C4-2B (cell line): ENCODE data around the gene CCDC39.

ENCODE experiments used
- H3K27ac ChIP-seq: fragments of 450-650 bp; 2 replicates; pipeline ENCODE4 v1.5.1; 2017
- CTCF ChIP-seq: fragments of 450-650 bp; conservative IDR thresholded peaks from 2 replicates; pipeline ENCODE4 v1.5.1; 2017; ENCODE audit warnings: mild to moderate bottlenecking
- ZFX ChIP-seq: fragments of 450-650 bp; IDR thresholded peaks from 2 replicates; pipeline ENCODE4 v1.6.1; 2017

The CCDC39 gene

GRCh38 chr3:180679178-180680096 lies at the start of gene CCDC39:
TSS of gene CCDC39 (minus strand) at chr3:180679489. CDS start at chr3:180679380, 109 bp downstream.
- peak within 1 kb of the TSS; percentile 25; the same call in 1 of the 2 replicates for H3K27ac ChIP-seq
- TF ChIP-seq CTCF (no peak), ZFX (peak; percentile 47; the same call in 1 of the 2 replicates)

- no peak for TF ChIP-seq ZFX
- no peak for TF ChIP-seq CTCF
- H3K27ac ChIP-seq, result no peak overlapping the region
Observed at GRCh38 chr3:180720012-180720411, 40.7 kb upstream of the CCDC39 start.

GRCh38 chr3:180707896-180708295 lies 28.6 kb upstream of the CCDC39 start:
- H3K27ac ChIP-seq, result no peak overlapping the region
- no peak for TF ChIP-seq ZFX
- no peak for TF ChIP-seq CTCF

GRCh38 chr3:180705619-180706018 lies 26.3 kb upstream of the CCDC39 start:
- TF ChIP-seq CTCF (no peak), ZFX (no peak)
- H3K27ac ChIP-seq, result no peak overlapping the region

- TF ChIP-seq ZFX (no peak), CTCF (no peak)
- no peak overlapping the region for H3K27ac ChIP-seq
Observed at GRCh38 chr3:180704532-180704931, 25.2 kb upstream of the CCDC39 start.

- no peak overlapping the region for H3K27ac ChIP-seq
- TF ChIP-seq ZFX (no peak), CTCF (no peak)
Observed at GRCh38 chr3:180700941-180701340, 21.7 kb upstream of the CCDC39 start.

GRCh38 chr3:180698760-180699270 lies 19.5 kb upstream of the CCDC39 start:
- H3K27ac ChIP-seq, result no peak overlapping the region
- TF ChIP-seq CTCF (no peak), ZFX (no peak)
